GM23248 (cell line): ENCODE results near the gene ITPRIP. TPM values are rescaled to one million over a fixed set of nuclear protein-coding genes. Genes with fewer than 3 reads are reported as not detected.

ENCODE experiments used
- DNase-seq: peaks from one replicate; pipeline ENCODE4 v3.0.0-alpha.2; 2015
- H2AFZ ChIP-seq: fragments of 200-600 bp; sonication (generic); 2 replicates; pipeline ENCODE4 v1.6.1; 2016; ENCODE audit warnings: antibody characterized with exemption
- H3F3A ChIP-seq: fragments of 200-600 bp; sonication (generic); 2 replicates; pipeline ENCODE4 v1.6.1; 2016; ENCODE audit warnings: mild to moderate bottlenecking, antibody characterized with exemption, mixed run types; ENCODE audit not compliant: insufficient read depth
- H3K27ac ChIP-seq: fragments of 200-600 bp; sonication (generic); 2 replicates; pipeline ENCODE4 v1.5.1; 2016; ENCODE audit warnings: mild to moderate bottlenecking
- H3K27me3 ChIP-seq: fragments of 200-600 bp; sonication (generic); replicated peaks from 2 replicates; pipeline ENCODE4 v1.6.1; 2016; ENCODE audit warnings: mild to moderate bottlenecking; ENCODE audit not compliant: insufficient read depth
- H3K36me3 ChIP-seq: fragments of 200-600 bp; sonication (generic); 2 replicates; pipeline ENCODE4 v1.6.1; 2016; ENCODE audit warnings: low read depth, mild to moderate bottlenecking
- H3K4me1 ChIP-seq: fragments of 200-600 bp; sonication (generic); 2 replicates; pipeline ENCODE4 v1.6.1; 2016; ENCODE audit warnings: mild to moderate bottlenecking; ENCODE audit not compliant: insufficient read depth
- H3K4me2 ChIP-seq: fragments of 200-600 bp; sonication (generic); one replicate; pipeline ENCODE4 v1.6.1; 2016; ENCODE audit warnings: mild to moderate bottlenecking; ENCODE audit not compliant: unreplicated experiment
- H3K4me3 ChIP-seq: fragments of 200-600 bp; sonication (generic); 2 replicates; pipeline ENCODE4 v1.5.1; 2016; ENCODE audit warnings: mild to moderate bottlenecking
- H3K79me2 ChIP-seq: fragments of 200-600 bp; sonication (generic); 2 replicates; pipeline ENCODE4 v1.6.1; 2016; ENCODE audit warnings: mild to moderate bottlenecking; ENCODE audit not compliant: insufficient read depth
- H3K9ac ChIP-seq: fragments of 200-600 bp; sonication (generic); 2 replicates; pipeline ENCODE4 v1.6.1; 2016; ENCODE audit warnings: mild to moderate bottlenecking
- H3K9me2 ChIP-seq: fragments of 200-600 bp; sonication (generic); 2 replicates; pipeline ENCODE4 v1.6.1; 2016; ENCODE audit warnings: mixed run types, mild to moderate bottlenecking, moderate library complexity; ENCODE audit not compliant: insufficient read depth
- H3K9me3 ChIP-seq: fragments of 200-600 bp; sonication (generic); one replicate; pipeline ENCODE4 v1.6.1; 2017; ENCODE audit warnings: low read depth
- H4K20me1 ChIP-seq: fragments of 200-600 bp; sonication (generic); 2 replicates; pipeline ENCODE4 v1.6.0; 2016; ENCODE audit not compliant: insufficient read depth
- EZH2 ChIP-seq: fragments of 200-600 bp; sonication (generic); IDR thresholded peaks from 2 replicates; pipeline ENCODE4 v1.6.1; 2018; ENCODE audit warnings: antibody characterized with exemption, mild to moderate bottlenecking; ENCODE audit not compliant: insufficient read depth, poor library complexity, severe bottlenecking
- EZH2phosphoT487 ChIP-seq: fragments of 200-600 bp; sonication (generic); IDR thresholded peaks from 2 replicates; pipeline ENCODE4 v1.6.1; 2018; ENCODE audit warnings: antibody characterized with exemption, moderate library complexity, mild to moderate bottlenecking, low read depth; ENCODE audit not compliant: insufficient read depth
- WGBS, 2 experiments: methylation state at CpG; one replicate each; pipeline ENCODE4 v1.1.6; 2015 to 2017; ENCODE audit warnings: low lambda C conversion rate in 2 of 2, low coverage in 1 of 2; ENCODE audit errors: missing lambda C conversion rate in 2 of 2; 5-methylcytosine and 5-hydroxymethylcytosine counted together
- in situ Hi-C: fragments of 300-500 bp; cut with MboI; formaldehyde crosslinking; loops from 2 replicates; pipeline ENCODE4 v1.15.0; 2020
- polyA plus RNA-seq: library from polyadenylated mRNA; unstranded; fragments of >200 nt; fragmentation: Nextera tagmentation; extraction: Ambion mirVana; gene quantifications from 2 replicates; pipeline ENCODE4 v1.2.1, GENCODE V29; 2016
- total RNA-seq: library from RNA; depleted of rRNA; stranded (reverse); fragments of >200 nt; shearing (Covaris generic); gene quantifications from 2 replicates; pipeline ENCODE4 v1.2.3, GENCODE V29; 2014

ITPRIP gene
- total and polyA plus RNA-seq, 2 experiments from 2014 or later = 9.6 to 24.7 TPM

DNA sequence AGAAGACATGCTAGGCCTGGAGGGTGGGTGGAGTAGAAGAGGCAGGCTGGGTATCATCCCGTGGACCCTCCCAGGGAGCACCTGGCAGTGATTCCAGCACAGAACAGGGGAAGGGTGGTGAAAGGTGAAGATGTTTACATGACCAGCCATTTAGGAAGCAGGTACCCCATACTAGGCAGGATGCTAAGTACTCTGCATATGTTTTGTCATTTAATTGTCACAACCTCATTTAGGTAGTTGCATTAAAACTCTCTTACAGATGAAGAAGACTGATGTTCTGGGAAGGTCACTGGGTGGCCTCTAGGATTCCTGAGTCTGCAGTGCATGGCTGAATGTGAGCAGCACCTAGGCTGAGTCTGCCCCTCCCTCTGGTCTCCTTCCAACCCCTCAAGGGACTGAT is 15.2 kb downstream of the ITPRIP start:
- WGBS, 2 experiments = 94 to 96% methylated on average over 1 of the region's 1 CpG
- in situ Hi-C loops = no loop called here
- Histone ChIP-seq H3K36me3 (peaks cover 5% of the 10 kb centered on the region; the same call in 1 of the 2 replicates), H3K4me2 (no peak overlapping the region), H3F3A (peaks cover 24% of the 10 kb centered on the region), H3K79me2 (peaks cover 100% of the 10 kb centered on the region), H3K4me1 (peaks cover 26% of the 10 kb centered on the region), H4K20me1 (no peaks in the 10 kb centered on the region), H3K9me2 (no peaks in the 10 kb centered on the region), H3K27ac (no peak overlapping the region), H3K27me3 (no peaks in the 10 kb centered on the region), H2AFZ (no peak overlapping the region), H3K9me3 (no peaks in the 10 kb centered on the region), H3K4me3 (no peak overlapping the region), H3K9ac (no peak overlapping the region)
- no peak for DNase-seq
- no peak for TF ChIP-seq EZH2phosphoT487
- no peak for TF ChIP-seq EZH2

DNA sequence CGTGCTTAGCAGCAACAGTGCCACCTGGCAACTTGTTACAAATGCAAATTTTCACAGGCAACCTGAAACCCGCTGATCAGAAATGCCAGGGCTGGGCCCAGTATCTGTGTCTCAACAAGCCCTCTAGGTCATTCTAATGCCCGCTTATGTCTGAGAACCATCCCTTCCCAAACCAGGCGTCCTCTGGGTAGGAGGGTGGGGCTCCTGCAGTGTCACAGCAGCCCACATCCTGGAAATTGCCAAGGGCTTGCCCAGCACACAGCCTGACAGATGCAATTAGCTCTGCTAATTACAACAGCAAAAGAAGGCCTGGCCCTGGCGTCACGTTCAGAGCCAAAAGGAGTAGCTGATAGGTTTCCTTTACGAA is 15.9 kb downstream of the ITPRIP start:
- Histone ChIP-seq H3K4me1 (peaks cover 26% of the 10 kb centered on the region), H3K4me2 (no peak overlapping the region), H3K27ac (no peak overlapping the region), H3K9me2 (no peaks in the 10 kb centered on the region), H3K79me2 (peaks cover 100% of the 10 kb centered on the region), H3K4me3 (no peak overlapping the region), H3K9me3 (no peaks in the 10 kb centered on the region), H4K20me1 (no peaks in the 10 kb centered on the region), H3K36me3 (peaks cover 5% of the 10 kb centered on the region; the same call in 1 of the 2 replicates), H3K27me3 (no peaks in the 10 kb centered on the region), H2AFZ (no peak overlapping the region), H3K9ac (no peak overlapping the region), H3F3A (peaks cover 18% of the 10 kb centered on the region)
- TF ChIP-seq EZH2phosphoT487 (no peak), EZH2 (no peak)
- no peak for DNase-seq
- WGBS, 2 experiments = 91 to 94% methylated on average over 7 of the region's 7 CpGs
- in situ Hi-C loops = no loop called here

DNA sequence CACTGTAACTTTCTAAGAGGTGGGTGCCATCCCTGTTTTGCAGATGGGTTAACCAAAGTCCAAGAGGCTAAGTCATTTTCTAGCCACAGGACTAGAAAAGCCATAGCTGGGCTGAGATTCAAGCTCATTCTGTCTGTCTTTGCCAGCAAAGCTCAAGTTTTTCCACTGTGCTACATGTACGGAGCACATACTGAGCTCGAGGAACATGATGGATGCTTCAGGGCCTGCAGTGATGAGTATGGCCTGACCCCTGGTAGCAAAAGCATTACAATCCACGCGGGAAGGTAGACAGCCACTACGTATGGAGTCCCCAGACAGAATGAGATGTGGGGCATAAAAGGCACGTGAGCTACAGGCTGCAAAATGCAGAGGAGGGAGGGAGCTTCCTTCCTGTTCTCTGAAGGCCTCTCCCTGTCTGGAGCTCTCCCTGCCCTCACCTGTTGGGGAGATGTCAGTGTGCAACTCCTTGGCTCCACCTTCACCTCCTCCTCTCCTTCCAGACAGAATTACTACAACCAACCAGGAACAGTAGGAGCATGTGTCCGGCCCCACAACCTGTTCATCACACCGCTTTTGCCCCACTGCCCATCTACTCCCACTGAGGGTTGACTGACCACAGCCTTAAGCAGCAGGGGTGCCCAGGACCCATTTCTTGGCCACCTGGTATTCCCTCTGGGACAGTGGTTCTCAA is 16.4 kb downstream of the ITPRIP start:
- peaks cover 16% of the 10 kb centered on the region for H3F3A ChIP-seq
- no peak overlapping the region for H2AFZ ChIP-seq
- H3K4me1 ChIP-seq = peaks cover 26% of the 10 kb centered on the region
- H3K27ac ChIP-seq = no peak overlapping the region
- H3K9ac ChIP-seq = no peak overlapping the region
- H3K27me3 ChIP-seq = no peaks in the 10 kb centered on the region
- H3K4me2 ChIP-seq = no peak overlapping the region
- WGBS, 2 experiments = 94 to 96% methylated on average over 8 of the region's 8 CpGs
- in situ Hi-C loops = no loop called here
- H3K36me3 ChIP-seq = peaks cover 5% of the 10 kb centered on the region; the same call in 1 of the 2 replicates
- H3K9me3 ChIP-seq = no peaks in the 10 kb centered on the region
- H3K4me3 ChIP-seq = no peak overlapping the region
- no peaks in the 10 kb centered on the region for H4K20me1 ChIP-seq
- H3K9me2 ChIP-seq = no peaks in the 10 kb centered on the region
- no peak for TF ChIP-seq EZH2
- no peak for TF ChIP-seq EZH2phosphoT487
- DNase-seq = no peak
- peaks cover 100% of the 10 kb centered on the region for H3K79me2 ChIP-seq

DNA sequence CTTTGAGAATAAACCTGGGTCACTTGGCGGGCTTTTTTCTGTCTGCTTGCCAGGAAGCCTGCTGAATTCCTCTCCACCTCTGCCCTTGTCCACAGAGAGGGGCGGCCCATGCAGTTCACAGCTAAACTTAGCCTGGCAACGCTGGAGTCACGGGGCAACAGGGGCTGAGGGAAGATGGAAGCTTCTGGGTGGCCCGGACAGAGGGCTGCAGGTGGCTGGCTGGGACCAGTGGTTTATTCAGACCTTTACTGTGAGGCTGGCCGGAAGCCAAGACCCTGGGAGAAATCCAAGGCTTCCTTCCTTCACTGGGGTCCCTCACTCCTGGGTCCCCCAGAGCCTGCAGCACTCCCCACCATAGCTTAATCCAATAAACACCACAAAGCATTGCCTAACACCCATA is 17.0 kb downstream of the ITPRIP start:
- no peak overlapping the region for H2AFZ ChIP-seq
- H3K27ac ChIP-seq = no peak overlapping the region
- H3F3A ChIP-seq = peaks cover 22% of the 10 kb centered on the region
- H3K4me3 ChIP-seq = no peak overlapping the region
- H3K4me1 ChIP-seq = peaks cover 28% of the 10 kb centered on the region
- no peaks in the 10 kb centered on the region for H3K9me2 ChIP-seq
- H3K9me3 ChIP-seq = no peaks in the 10 kb centered on the region
- H3K4me2 ChIP-seq = no peak overlapping the region
- no peaks in the 10 kb centered on the region for H4K20me1 ChIP-seq
- TF ChIP-seq EZH2 (no peak), EZH2phosphoT487 (no peak)
- H3K27me3 ChIP-seq = no peaks in the 10 kb centered on the region
- no peak overlapping the region for H3K9ac ChIP-seq
- no peak for DNase-seq
- in situ Hi-C loops = no loop called here
- H3K79me2 ChIP-seq = peaks cover 100% of the 10 kb centered on the region
- 98 to 100% methylated on average over 6 of the region's 6 CpGs for WGBS, 2 experiments
- H3K36me3 ChIP-seq = peaks cover 5% of the 10 kb centered on the region; the same call in 1 of the 2 replicates
